Sciatic nerve (tissue), 2 donors: ENCODE results near the gene MMP28. TPM values are rescaled to one million over a fixed set of nuclear protein-coding genes. Genes with fewer than 3 reads are reported as not detected.

Experiments
- ATAC-seq: fragments of 200-7000 bp; cut with Tn5 transposase; one replicate; pipeline ENCODE4 v1.9.1; 2020; ENCODE audit warnings: mild to moderate bottlenecking, moderate library complexity
- DNase-seq: peaks from one replicate; pipeline ENCODE4 v3.0.0-alpha.2; 2020; ENCODE audit warnings: low spot score
- intact Hi-C: fragments of 100-400 bp; cut with DNase I; formaldehyde crosslinking; loops from one replicate; pipeline ENCODE4 v1.14.2; 2022
- total RNA-seq: library from RNA; stranded (reverse); fragmentation: NEBNext Ultra II Directional; extraction: Animal tissue kit (Norgen Biotek cat#: 25700); gene quantifications from one replicate; pipeline ENCODE4 v1.2.1, GENCODE V29; 2021
- donor health status: DM: no; HTN: no; CAD: no.
- donor health status: DM: no; HTN: no; CAD: no.

MMP28 gene
- total RNA-seq, 1 donor from 2014 or later = 61.5 TPM

DNA sequence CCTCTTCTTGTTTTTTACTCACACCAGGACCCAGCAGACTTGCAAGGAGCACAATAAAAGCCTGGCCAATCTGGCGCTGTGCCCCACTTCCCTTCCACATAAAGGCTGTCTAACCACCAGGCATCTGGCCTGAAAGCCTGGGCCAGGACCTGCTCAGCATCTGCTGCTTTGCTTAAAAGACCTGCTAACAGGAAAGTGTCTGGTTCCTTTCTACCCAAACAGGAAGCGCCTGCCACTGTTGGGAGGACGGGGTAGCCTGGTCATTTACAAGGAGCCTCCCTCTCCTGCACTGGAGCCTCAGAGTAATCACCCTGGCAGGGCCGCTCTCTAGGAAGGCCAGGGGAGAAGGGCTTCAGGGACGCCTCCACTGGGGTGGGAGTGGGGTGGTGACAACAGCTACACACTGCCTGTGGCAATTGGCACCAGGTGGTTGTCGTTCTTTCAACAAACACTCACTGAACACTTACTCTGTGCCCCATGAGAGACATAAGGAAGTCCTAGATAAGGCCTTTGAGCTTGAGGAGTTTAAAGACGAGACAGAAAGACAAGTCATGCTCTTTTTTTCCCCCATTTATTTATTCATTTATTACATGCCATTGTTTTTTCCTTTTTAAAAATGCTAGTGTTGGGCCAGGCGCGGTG is 6.3 kb upstream of the MMP28 start:
- ATAC-seq = peak; percentile 31
- intact Hi-C loops = no loop called here
- DNase-seq = peak; percentile 83

DNA sequence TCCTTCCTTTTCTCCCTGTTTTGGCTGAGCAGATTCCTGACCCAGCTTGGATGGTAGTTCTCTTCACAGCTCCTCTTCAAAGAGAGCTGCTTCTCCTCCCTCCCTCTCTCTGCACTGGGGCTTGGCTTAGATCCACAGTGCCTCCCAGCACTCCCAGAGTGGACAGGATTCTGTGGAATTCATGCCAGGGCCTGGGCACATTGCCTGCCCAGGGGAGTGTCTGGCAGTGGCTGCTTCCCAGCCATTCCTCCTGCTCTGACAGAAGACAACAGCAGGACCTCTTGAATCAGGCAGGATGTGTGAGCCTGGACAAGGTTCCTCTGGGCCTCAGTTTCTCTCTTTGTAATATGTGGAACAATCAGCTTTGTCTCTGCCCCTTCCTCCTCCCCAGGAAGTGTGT is 4.5 kb upstream of the MMP28 start:
- intact Hi-C loops = no loop called here
- peak; percentile 21 for ATAC-seq
- no peak for DNase-seq

DNA sequence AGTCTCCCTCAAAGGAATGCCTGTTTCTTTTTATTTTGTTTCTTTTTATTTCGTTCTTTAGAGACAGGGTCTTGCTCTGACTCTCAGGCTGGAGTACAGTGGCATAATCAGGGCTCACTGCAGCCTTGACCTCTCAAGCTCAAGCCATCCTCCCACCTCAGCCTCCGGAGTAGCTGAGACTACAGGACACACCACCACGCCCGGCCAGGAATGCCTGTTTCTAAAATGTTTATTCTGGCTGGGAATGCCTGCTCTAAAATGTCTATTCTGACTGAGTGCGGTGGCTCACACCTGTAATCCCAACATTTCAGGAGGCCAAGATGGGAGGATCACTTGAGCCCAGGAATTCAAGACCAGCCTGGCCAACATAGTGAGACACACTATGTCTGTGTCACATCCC is 2.5 kb upstream of the MMP28 start:
- ATAC-seq (no peak), DNase-seq (no peak)
- intact Hi-C loops = no loop called here

- intact Hi-C loops = no loop called here
- no peak for ATAC-seq
Measured at GRCh38 chr17:35797370-35797769, 1.9 kb upstream of the MMP28 start.

DNA sequence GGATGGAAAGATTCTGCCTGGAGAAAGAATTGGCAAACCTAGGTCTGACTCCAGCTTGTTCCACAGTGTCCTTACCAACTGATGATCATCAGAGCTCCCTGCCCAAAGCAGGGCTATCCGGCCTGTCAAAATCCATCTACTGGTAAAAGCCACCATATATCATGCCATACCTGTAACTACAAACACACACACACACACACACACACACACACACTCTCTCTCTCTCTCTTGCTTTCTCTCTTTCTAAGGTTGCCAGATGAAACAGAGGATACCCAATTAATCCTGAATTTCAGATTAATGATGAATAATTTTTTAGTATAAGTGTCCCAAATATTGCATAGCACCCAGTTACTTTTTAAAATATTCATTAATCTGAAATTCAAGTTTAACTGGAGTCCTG is 1.5 kb upstream of the MMP28 start:
- DNase-seq (no peak), ATAC-seq (no peak)
- intact Hi-C loops = no loop called here

More at GRCh38 chr17:35797370-35797769, 1.9 kb upstream of the MMP28 start:
- DNase-seq = no peak

DNA sequence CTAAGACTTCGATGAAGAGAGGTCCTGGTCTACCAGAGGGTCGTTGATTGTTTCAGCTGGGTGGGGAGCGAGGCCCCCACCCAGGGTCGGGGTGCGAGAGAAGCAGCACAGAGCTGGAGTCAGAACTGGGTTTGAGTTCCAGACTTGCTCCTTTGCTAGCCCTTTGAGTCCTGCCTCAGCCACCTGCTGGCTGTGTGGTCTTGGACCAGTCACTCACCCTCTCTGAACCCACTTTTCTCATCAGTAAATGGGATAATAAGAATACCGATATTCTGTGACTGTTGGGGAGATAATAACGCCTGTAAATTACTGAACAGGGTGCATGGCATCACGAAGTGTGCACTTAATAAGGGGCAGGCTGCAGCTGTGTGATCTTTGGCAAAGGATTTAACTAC is 427 bp upstream of the MMP28 start:
- intact Hi-C loops = no loop called here
- DNase-seq (no peak), ATAC-seq (no peak)

DNA sequence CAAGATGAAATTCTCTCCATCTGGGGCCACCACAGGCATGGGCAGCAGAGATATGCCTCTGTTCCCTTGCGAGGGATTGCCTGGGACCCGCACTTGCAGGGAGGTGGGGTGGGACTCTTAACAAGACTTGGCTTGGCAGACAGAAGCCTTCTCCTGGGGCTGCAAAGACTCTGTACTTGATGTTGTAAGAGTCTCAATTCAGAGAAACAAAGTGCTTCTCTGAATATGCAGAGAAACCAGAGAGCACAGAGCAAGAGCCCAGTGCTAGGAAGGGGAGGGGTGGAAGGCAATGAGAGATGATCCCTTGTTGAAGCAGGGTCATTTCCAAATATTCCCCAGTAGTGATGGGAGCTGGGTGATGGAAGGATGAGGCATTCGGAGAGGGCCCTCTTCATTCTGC is 2.2 kb downstream of the MMP28 start:
- DNase-seq (no peak), ATAC-seq (peak; percentile 64)
- intact Hi-C loops = no loop called here

GRCh38 chr17:35791681-35792350 is 3.6 kb downstream of the MMP28 start:
- intact Hi-C loops = no loop called here
- DNase-seq (no peak), ATAC-seq (no peak)

GRCh38 chr17:35790841-35791240 is 4.6 kb downstream of the MMP28 start:
- ATAC-seq (no peak), DNase-seq (no peak)
- intact Hi-C loops = no loop called here

GRCh38 chr17:35788477-35789368 is 6.7 kb downstream of the MMP28 start:
- peak; percentile 89 for ATAC-seq
- DNase-seq = no peak
- intact Hi-C loops = no loop called here

- ATAC-seq (no peak), DNase-seq (no peak)
- intact Hi-C loops = no loop called here
Measured at GRCh38 chr17:35786941-35787432, 8.5 kb downstream of the MMP28 start.

GRCh38 chr17:35784895-35785294 is 10.5 kb downstream of the MMP28 start:
- intact Hi-C loops = no loop called here
- ATAC-seq = no peak
- no peak for DNase-seq

DNA sequence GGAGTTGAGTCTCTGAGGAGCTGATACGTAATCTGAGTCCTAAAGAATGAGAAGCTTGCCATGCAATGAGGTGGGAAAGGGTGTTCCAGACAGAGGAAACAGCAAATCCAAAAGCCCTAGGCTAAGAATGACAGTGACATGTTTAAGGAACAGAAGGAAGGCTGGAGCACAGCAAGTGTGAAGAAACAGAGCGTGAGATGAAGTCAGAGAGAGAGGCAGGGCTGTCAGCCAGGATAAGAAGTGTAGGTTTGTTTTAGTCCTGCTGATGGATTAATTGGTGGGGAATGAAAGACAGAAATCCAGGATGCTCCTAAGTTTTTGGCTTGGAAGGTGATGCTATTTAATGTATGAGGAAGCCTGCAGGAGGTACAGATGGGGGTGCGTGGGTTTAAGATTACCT is 14.5 kb downstream of the MMP28 start:
- no peak for DNase-seq
- intact Hi-C loops = no loop called here
- no peak for ATAC-seq

DNA sequence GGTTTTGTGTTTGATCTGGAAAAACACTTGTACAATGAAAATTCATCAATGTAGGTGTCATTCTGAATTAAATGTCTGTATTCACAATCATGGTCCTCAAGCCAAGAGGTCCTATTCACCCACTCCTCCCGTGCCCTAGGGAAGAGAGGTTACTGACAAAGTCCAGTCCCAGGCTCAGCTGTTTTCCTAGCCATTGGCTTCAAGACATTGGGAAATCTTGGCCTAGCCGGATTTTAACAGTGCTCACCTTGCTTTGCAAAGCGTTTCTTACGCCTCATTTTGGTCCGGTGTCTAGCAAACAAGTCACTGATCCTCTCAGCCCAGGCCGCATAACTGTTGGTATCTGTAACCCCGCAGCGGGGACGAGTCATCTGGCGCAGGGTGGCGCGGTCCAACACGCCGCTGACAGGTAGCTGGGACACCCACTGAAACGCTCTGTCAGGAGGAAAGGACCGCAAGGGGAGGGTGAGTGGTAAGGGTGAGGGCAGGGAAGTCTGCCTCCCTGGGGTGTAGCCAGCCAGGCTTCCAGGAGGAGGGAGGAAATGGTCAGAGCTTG is 16.7 kb downstream of the MMP28 start:
- intact Hi-C loops = no loop called here
- DNase-seq (no peak), ATAC-seq (no peak)

DNA sequence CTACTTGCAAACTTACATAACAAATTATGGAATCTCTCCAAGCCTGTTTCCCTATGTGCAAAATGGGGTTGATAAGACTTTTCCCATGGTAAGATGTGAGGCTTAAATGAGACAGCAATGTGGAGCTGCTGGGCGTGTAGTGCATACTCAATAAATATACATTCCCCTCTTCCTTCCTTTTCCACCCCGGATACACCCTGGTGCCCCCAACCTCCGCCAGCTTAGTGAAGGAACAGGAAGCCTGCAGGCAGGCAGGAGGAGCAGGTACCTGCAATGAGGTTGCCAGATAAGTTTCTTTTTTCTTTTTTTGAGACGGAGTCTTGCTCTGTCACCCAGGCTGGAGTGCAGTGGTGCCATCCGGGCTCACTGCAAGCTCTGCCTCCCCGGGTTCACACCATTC is 19.9 kb downstream of the MMP28 start:
- DNase-seq (no peak), ATAC-seq (no peak)
- intact Hi-C loops = no loop called here

GRCh38 chr17:35775039-35775438 is 20.4 kb downstream of the MMP28 start:
- no peak for ATAC-seq
- intact Hi-C loops = no loop called here

GRCh38 chr17:35774499-35774898 is 20.9 kb downstream of the MMP28 start:
- no peak for DNase-seq
- intact Hi-C loops = no loop called here
- peak; percentile 46 for ATAC-seq

More at GRCh38 chr17:35775039-35775438, 20.4 kb downstream of the MMP28 start:
- no peak for DNase-seq

- intact Hi-C loops = no loop called here
- ATAC-seq = peak; percentile 86
- DNase-seq = no peak
Measured at GRCh38 chr17:35773679-35774425, 21.6 kb downstream of the MMP28 start.

- intact Hi-C loops = no loop called here
- no peak for DNase-seq
- no peak for ATAC-seq
Measured at GRCh38 chr17:35773129-35773528, 22.3 kb downstream of the MMP28 start.
